ENCODE measurements around the gene KCTD1. TPM values are rescaled to one million over a fixed set of nuclear protein-coding genes. Genes with fewer than 3 reads are reported as not detected.

Gene KCTD1
- total RNA-seq, 4 donors from 2014 or later = 25.3 to 62.0 (median 51.3) TPM

- intact Hi-C loops (cut with DNase I; ENCODE audit: low total_unique reads) = no loop called here
- 72% methylated on average over 11 of the region's 11 CpGs for WGBS, 2 donors
- DNase-seq (ENCODE audit: low spot score in 2 of 2) = no peak
- H3K4me3 ChIP-seq (ENCODE audit: low read depth, poor library complexity, severe bottlenecking) = no peak overlapping the region
- TF ChIP-seq CTCF (IDR thresholded peaks at IDR 0.05) = no peak
- no peak for TF ChIP-seq POLR2A (IDR thresholded peaks at IDR 0.05)
Observed at GRCh38 chr18:26436176-26437051, 111.9 kb downstream of the KCTD1 start.

- TF ChIP-seq POLR2A (IDR thresholded peaks at IDR 0.05) (no peak), CTCF (IDR thresholded peaks at IDR 0.05) (no peak)
- intact Hi-C loops (cut with DNase I; ENCODE audit: low total_unique reads) = no loop called here
- no peak overlapping the region for H3K4me3 ChIP-seq (ENCODE audit: low read depth, poor library complexity, severe bottlenecking)
- no peak for DNase-seq (ENCODE audit: low spot score in 2 of 2)
- 67 to 75% methylated on average over 8 of the region's 8 CpGs for WGBS, 2 donors
Observed at GRCh38 chr18:26435415-26436095, 112.8 kb downstream of the KCTD1 start.

- TF ChIP-seq POLR2A (IDR thresholded peaks at IDR 0.05) (no peak), CTCF (IDR thresholded peaks at IDR 0.05) (no peak)
- no peak for DNase-seq (ENCODE audit: low spot score in 2 of 2)
- WGBS, 2 donors = 44 to 76% methylated on average over 2 of the region's 2 CpGs
- intact Hi-C loops (cut with DNase I; ENCODE audit: low total_unique reads) = loop anchor here (5.0 kb wide), 1 partner anchor 673 kb away; no protein-coding TSS in a partner anchor
- H3K4me3 ChIP-seq (ENCODE audit: low read depth, poor library complexity, severe bottlenecking) = no peak overlapping the region
Observed at GRCh38 chr18:26434887-26435286, 113.5 kb downstream of the KCTD1 start.

GRCh38 chr18:26432651-26433424 is 115.5 kb downstream of the KCTD1 start:
- H3K4me3 ChIP-seq (ENCODE audit: low read depth, poor library complexity, severe bottlenecking) = no peak overlapping the region
- no peak for DNase-seq (ENCODE audit: low spot score in 2 of 2)
- intact Hi-C loops (cut with DNase I; ENCODE audit: low total_unique reads) = loop anchor here (5.0 kb wide), 1 partner anchor 671 kb away; no protein-coding TSS in a partner anchor
- WGBS, 2 donors = 84 to 88% methylated on average over 5 of the region's 5 CpGs
- TF ChIP-seq CTCF (IDR thresholded peaks at IDR 0.05) (no peak), POLR2A (IDR thresholded peaks at IDR 0.05) (no peak)

- H3K4me3 ChIP-seq (ENCODE audit: low read depth, poor library complexity, severe bottlenecking) = no peak overlapping the region
- intact Hi-C loops (cut with DNase I; ENCODE audit: low total_unique reads) = loop anchor here (5.0 kb wide), 1 partner anchor 667 kb away; no protein-coding TSS in a partner anchor
- TF ChIP-seq CTCF (IDR thresholded peaks at IDR 0.05) (no peak), POLR2A (IDR thresholded peaks at IDR 0.05) (no peak)
- no peak for DNase-seq (ENCODE audit: low spot score in 2 of 2)
- WGBS, 2 donors = 38 to 40% methylated on average over 5 of the region's 5 CpGs
Observed at GRCh38 chr18:26429535-26430226, 118.7 kb downstream of the KCTD1 start.

All from lower leg skin (tissue), 4 donors.